NCI-H2029 (cell line): ENCODE data around the gene KCNA3.

Source experiments
- DNase-seq: peaks from one replicate; lab custom pipeline; 2025; lab: John Stamatoyannopoulos, UW

Gene KCNA3

DNA sequence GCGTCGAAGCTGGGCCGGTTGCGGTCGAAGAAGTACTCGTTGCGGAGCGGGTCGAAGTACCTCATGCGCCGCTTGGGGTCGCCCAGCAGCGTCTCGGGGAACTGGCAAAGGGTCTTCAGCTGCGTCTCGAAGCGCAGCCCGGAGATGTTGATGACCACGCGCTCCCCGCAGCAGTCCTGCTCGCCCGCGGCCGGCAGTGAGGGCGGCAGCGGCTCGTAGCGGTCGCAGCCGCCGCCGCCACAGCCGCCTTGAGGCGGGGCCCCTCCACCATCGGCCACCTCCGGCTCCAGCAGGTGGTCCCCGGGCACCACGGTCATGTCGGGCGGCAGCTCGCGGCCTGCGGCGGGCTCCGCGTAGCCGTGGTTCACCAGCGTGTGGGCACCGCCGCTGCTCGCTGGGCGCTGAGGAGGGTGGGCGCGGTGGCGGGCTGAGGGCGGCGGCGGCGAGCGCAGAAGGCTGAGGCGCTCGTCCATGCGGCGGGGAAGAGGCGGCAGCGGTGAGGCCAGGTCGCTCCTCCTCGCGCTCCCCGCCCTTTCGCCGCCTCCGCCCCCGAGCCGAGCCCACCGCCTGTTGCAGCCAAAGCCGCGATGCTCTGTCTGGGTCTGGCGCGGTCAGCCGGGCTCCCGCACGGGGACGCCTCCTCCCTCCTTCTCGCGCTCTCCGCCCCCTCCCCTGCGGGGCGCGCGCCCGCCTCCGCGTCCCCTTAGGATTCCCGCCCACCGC, at the start of gene KCNA3:
KCNA3 (minus strand) TSS at position 604 of the 723 bp plus-strand sequence; CDS start at position 473, 131 bp downstream.
- DNase-seq, result no peak

DNA sequence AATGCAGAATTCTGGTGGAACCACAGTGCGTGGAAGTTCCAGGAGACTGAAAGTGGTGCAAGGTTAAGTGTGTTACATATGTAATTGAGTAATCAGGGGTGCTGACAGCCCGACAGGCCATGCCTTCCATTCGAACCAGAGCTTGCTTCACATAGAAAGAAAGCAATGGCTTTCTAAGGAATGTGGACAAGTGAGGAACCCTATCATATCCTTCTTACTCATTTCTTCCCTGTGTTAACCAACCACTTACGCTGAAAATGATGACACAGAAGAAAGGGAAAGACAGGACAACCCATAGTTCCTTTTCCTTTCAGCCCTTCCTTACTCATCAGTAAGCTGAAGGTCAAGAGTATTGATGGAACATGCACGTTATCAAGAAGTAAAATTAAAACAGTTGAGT, 48.1 kb upstream of the KCNA3 start:
- DNase-seq, result no peak

DNA sequence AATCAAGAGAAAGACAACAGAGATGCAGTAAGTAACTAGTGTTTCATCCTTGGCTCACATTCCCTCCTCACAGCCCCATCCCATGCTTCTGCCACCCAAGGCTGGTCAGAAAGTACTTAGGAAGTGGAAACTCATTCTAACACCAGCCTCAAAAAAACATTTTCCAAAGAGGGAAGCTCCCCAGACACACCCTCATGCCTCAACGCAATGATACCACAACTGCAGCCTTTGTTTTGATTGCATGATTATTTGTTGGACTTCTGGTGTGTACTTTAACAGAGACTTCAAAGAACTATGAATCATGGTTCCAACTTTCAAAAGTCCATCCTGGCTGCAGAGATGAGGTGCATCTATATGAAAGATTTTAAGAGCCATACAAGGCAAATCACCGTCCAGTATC, 45.2 kb upstream of the KCNA3 start:
- no peak for DNase-seq

DNA sequence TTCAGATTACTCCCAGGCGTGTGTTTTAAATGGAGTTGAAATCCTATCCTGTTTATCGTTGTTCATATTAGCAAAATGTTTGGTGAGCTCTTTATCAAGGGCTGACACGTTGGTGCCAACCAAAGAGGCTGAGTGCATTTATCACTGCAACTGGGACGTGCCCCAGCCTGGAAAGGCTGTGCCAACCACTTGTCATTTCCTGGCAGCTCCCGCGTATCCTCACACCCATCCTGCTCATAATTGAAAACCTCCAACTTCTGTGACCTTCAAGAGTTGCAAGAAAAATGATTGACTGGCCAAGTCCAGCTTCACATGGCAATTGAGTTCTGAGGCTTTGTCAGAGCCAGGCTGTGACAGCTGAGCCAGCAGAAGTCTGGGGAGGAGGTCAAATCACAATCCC, 43.7 kb upstream of the KCNA3 start:
- peak; percentile 55 for DNase-seq

DNA sequence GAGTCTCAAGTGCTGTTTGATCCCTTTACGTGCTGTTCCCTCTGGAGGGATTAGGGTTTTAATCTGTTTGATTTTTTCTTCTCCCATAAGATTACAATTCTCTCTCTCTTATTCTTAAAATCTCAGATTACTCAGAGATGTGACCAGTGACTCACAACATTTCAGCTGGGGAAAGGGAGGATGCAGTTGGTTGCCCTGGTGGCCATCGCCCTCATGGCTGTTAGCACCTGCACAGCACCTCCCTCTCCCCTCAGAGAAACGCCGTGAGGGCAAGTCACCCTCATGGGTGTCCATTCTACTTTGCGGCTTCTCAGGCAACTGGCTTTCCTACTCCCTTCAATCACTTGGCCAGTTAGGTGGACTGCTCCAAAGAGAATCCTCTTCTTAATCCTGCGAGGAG, 42.4 kb upstream of the KCNA3 start:
- no peak for DNase-seq

DNA sequence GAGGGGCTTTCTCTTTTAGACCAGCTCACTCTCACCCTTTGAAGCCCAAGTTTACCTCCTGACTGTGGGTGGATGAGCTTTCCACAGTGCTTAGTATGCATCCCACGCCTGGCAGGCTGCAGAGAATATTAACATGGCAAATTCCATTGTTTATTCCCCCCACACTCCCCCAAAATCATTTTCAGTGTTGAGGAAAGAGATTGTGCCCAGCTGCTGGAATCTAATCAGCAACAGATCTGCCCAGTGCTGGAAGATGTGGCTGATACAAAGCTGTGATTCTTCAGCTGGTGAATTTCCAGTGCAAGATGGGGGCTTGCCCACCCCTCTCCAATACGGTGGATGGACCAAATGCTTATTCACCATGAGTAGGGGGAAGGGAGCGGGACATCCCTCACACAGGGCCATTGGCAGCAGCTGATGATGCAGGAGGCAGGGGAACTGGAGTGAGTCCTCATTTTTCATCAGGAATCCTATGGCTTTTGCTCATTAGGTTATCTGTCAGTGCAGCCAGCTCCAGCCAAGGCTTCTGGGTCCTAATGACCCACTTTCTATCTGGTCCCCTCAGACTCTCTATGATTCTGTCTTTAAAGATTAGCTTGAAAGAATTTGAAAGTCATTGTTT, 39.7 kb upstream of the KCNA3 start:
- no peak for DNase-seq

DNA sequence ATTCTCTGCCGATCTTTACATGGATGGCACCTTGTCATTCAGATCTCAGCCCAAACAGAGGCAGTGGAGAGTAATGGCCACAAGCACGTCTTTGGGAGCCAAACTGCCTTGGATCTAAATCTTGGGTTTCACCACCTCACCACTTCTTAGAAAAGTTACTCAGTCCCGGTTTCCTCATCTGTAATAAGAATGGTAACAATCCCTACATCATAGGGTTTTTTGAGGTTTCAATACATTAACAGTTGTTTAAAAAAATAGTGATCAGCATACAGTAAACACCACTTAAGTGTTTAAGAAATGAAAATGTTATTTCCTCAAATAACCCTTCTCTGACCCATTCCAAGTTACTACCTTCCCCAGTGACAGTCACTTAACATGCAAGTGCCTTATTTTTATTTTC, 38.5 kb upstream of the KCNA3 start:
- DNase-seq, result no peak

DNA sequence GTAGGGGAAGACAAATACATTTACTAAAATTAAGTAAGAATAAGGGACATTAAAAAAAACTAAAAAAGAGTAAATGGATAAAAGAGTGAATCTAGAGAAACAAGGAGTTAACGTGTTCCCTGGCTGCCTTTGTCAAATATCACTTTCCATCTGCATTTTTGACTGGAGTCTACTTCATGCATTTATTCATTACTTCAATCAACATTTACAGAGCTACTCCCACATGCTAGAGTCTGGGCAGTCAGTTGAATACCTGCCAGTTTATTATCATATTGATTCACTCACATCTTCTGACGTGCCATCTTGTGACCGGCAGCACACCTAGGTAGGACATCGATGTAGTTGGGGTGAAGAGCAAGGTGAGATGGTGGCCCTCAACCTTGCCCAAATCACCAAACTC, 35.6 kb upstream of the KCNA3 start:
- DNase-seq, result no peak

DNA sequence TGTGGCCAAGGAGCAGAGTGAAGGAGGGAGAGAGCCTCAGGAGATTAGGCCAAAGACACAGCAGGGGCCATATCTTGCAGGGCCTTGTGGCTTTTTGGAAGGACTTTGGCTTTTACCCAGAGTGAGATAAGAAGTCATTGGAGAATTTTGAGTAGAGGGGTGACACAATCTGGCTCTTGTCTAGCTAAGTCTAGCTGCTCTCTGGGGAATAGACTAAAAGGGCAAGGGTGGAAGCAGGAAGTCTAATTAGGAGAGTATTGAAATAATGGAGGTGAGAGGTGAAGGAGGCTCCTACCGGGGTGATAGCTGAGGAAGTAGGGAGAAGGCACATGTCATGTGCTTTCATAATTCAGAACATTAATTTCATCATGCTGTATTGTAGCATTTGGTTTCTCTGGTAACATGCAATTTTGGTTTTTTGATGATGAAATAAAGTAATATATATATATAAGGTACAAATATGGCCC, 34.3 kb upstream of the KCNA3 start:
- DNase-seq, result no peak

DNA sequence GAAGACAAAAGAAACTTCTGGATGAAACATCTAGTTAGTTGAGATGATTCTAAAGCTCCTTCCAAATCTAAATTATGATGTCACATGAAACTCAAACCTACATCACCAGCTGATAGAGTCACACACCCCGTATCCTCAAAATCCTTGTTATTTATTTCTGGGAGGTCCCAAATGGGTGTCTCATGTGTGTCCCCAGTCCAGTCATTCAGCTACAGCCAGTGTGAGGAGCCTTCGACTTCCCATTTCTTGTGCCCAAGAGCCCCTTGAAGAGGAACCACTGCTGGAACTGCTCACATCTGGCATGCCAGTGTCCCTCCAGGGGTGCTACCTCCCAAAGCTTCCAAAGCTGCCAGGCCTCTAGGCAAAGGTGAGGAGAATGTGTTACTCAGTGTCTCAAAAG, 32.5 kb upstream of the KCNA3 start:
- DNase-seq, result no peak

DNA sequence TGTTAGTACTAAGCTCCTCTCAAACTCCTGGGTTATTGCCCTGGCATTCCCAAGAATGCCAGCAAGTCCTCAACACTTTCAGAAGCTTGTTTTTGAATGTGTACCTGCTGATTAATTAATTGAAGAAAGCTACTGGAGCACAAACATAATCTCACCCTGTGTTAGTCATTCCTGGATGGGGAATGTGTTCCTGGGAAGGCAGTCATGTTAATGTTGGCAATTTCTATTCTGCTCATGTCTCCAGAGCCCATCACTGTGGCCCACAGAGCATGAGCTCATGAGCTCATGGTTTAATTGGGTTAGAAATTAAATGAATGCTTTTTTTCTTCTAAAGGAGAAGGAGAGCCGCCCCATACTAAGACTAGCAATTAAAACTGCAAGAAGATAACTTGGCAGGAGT, 31.9 kb upstream of the KCNA3 start:
- no peak for DNase-seq

DNA sequence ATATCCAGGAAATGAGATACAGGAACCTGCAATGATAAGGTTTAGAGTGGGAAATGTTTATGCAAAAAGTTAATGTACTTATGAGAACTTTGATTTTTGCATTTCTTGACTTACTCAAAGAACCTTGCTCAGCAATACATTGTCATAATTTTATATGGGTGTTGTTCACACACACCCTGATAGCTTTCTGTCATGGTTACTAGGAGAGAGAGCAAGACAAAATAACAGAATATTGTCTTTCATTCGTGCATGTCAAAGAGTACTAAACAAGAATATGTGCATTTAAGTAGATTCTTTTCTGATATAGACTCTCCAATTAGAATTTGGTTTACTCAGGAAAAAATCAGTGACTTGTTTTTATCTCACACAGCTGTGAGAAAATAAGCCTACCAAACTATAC, 27.5 kb upstream of the KCNA3 start:
- DNase-seq, result no peak

DNA sequence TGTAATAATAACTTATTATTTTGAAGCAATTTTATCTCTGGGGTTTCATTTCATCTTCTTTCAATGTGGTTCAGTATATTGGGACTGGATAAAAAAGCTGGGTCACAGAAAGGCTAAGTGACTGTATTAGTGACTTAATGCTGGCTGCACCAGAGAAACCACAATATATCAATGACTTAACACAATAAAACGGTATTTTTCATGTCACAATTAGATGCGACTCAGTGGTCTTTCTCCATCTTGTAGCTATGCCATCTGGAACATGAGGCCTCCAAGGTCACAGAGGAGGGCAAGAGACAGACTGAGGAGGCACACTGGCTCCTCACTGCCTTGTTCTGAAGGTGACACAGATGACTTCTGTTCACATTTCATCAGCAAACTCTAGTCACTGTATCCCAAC, 26.0 kb upstream of the KCNA3 start:
- DNase-seq, result no peak

DNA sequence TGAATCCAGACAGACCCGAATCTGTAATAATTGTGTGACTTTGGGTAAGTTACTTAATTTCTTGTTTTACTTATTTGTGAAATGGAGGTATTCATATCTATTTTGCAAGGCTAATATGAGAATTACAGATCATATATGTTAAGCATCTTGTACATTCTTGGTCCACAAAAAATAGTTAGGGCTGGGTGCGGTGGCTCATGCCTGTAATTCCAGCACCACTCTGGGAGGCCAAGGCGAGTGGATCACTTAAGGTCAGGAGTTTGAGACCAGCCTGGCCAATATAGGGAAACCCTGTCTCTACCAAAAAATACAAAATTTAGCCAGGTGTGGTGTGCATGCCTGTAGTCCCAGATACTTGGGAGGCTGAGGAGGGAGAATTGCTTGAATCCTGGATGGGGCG, 22.9 kb upstream of the KCNA3 start:
- DNase-seq, result no peak

DNA sequence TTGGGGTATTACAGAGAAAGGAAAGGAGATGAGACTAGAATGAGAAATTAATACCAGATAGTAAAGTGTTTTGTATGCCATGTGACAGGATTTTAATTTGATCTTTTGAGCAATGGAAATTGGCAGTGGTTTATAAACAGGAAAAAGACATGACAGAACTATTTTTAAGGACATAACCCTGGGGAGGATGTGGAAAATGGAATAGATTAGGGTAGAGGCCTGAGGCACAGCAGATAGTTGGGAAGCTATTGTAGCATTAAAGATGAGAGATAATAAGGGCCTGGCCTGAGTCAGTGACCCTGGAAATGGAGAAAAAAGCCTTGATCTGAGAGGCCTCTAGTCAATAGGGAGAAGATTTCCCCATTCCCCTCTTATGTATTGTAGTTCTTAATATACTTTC, 22.1 kb upstream of the KCNA3 start:
- no peak for DNase-seq

DNA sequence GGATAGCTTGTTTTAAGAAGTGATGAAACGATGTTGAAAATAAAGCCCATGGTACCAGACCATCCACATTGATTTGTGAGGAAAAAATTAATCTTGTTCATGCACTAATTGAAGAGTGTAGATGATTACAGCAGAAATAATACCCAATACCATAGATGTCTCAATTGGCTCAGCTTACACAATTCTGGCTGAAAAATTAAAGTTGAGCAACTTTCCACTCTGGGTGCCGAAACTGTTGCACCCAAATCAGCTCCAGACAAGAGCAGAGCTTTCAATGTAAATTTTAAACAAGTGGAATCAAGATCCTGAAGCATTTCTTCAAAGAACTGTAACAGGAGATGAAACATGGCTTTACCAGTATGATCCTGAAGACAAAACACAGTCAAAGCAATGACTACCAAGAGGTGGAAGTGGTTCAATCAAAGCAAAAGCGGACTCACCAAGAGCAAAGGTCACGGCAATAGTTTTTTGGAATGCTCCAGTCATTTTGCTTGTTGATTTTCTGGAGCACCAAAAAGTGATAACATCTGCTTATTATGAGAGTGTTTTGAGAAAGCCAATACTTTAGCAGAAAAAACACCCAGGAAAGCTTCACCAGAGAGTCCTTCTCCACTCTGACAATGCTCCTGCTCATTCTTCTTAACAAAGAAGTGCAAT, 16.1 kb upstream of the KCNA3 start:
- DNase-seq, result no peak

DNA sequence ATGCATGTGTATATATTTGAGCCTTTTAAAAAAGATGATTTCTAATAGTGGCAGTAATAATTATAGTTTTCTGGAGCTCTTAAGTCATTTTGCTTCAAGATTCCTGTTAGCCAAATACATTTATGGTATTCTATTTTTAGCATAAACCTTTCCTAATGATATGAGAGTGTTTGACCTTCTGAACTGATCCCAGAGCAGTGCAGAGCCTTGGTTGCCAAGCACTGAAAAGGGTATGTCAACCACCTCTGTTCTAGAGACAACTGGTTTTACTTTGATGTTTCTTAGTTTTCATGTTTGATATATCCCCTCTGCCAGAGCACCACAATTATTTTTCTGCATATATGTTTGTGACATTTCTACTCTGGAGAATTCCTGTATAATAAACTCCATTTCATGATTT, 15.1 kb upstream of the KCNA3 start:
- no peak for DNase-seq

DNA sequence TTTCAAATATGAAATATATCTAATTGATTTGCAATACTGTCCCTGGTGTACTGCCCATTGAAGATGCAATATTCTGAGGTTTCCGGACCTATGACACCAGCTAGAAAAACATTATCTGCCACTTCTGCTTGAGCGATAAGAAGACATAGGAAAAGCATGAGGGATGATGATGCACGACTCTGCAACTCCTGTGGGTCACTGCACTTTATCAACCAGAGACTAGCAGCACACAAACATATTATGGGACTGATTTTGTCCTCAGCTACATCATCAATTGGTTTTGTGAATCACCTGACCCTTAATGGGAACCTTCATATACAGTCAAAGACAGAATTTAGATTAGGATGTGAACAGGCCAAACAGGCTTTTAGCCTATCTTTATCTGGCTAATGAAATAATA, 13.8 kb upstream of the KCNA3 start:
- DNase-seq, result no peak

DNA sequence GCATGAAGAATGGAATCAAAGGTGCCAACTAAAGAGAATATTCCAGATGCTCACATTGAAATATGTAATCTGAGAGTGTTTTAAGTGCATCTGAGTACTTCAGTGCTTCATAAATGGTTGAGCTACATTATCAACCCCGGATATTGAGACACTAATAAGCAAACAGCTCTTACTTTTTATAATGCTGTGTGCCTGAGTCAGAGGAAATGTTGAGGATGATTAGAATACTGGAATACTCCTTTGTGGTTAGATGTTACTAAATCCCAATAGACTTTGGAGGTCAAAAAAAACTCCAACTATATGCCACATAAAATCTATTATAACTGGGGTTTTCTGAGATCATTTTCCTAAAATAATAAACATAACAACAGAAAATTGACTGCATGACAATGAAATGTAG, 12.5 kb upstream of the KCNA3 start:
- no peak for DNase-seq

DNA sequence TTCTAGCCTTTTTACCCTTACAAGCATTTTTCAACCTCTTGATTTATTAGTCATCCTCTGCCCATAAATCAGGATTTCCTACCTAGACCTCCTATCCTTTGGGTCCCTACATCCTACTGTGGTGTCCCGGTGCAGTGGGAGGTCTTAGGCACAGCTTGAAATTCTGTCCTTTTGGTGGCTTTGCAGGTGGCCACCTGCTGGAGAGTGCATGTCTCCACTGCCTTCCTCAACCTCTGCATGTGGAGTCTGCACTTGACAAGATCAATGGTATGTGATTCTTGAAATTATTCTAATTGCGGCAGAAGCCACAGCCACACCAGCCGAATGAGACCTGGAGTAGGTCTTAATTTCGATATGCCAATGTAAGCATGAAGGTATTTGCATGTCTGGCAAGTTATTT, 11.4 kb upstream of the KCNA3 start:
- DNase-seq, result no peak

DNA sequence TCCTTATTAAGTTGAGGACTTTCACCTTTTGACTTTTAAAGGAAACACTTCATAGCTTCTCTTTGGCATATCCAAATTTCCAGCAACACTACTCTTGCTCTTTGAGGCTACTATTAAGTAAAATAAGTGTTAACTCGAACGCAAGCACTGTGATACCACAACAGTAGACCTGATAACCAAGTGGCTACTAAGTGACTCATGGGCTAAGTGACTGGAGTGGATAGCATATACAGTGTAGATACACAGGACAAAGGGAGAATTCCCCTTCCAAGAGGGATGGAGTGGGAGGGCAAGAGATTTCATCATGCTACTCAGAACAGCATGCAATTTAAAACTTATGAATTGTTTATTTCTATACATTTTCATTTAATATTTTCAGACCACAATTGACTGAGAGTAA, 9.8 kb upstream of the KCNA3 start:
- DNase-seq, result no peak

DNA sequence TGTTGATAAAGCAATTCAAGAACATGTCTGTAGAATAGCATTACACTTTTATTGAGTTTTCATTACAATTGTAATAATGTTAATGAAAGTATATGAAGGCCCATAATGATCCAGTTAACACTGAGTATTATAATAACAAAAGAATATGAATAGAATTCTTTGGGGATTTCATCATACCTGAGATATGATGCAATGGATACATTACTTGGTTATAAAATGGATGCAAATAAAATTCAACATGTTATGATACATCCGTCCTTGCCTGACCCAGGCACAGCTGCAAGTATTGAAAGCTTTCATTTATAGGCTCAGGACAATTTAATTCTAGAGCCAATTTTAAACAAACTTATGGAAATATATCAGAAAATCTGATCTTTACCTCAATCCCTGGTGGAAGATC, 8.2 kb upstream of the KCNA3 start:
- DNase-seq, result no peak

DNA sequence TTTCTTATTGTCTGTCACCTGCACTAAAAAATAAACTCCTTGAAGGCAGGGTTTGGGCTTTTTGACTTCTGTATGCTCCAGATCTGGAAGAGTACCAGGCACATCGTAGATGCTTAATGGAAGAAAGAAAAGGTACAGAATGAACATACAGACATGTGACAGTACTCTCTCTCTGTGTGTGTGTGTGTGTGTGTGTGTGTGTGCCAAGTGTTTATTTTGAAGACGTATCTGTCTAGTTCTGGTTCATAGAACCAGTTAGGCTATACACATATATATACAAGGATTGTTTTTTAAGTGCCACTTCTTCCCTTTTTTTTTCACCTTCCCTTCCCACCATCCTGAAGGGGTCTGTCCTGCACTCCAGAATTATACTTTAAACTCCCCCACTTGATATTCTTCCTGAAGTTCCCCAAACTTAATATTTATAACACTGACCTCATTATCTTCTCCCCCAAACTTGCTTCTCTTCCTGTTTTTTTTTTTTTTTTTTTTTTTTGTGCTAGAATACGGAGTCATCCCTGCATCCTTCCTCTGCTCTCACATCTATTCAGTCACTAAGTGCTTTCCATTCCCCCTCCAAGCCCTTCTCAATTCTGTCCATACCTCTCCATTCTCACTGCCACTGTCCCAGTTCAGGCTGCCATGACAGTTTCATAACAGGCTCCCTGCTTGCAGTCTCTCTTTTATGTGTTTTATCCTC, 5.4 kb upstream of the KCNA3 start:
- no peak for DNase-seq
